Activated naive CD4-positive, alpha-beta T cell treated with Interleukin-2 at 50 U/mL for 16 hours (primary cell): ENCODE data around the gene LCE2B.
"Not testable (repeated sequence)": the region's sequence is repeated elsewhere in the genome, so short reads cannot be mapped to it uniquely, and the experiment has no call there.

ENCODE experiments used
- DNase-seq: peaks from one replicate; pipeline ENCODE4 v3.0.0-alpha.2; 2020

Gene LCE2B

GRCh38 chr1:152685823-152686222 is at the start of gene LCE2B:
TSS of gene LCE2B (plus strand) at chr1:152686123. CDS start at chr1:152686844, 721 bp downstream.
- not testable (repeated sequence) for DNase-seq

- DNase-seq, result no peak
Observed at GRCh38 chr1:152640351-152640750, 45.6 kb upstream of the LCE2B start.

GRCh38 chr1:152643945-152644344 is 42.0 kb upstream of the LCE2B start:
- no peak for DNase-seq

GRCh38 chr1:152645146-152645545 is 40.8 kb upstream of the LCE2B start:
- DNase-seq, result no peak

- DNase-seq, result no peak
Observed at GRCh38 chr1:152646656-152647055, 39.3 kb upstream of the LCE2B start.

GRCh38 chr1:152654110-152654509 is 31.8 kb upstream of the LCE2B start:
- DNase-seq, result peak; percentile 44

GRCh38 chr1:152656459-152656858 is 29.5 kb upstream of the LCE2B start:
- DNase-seq, result no peak

GRCh38 chr1:152657677-152658076 is 28.2 kb upstream of the LCE2B start:
- DNase-seq, result no peak

- DNase-seq, result no peak
Observed at GRCh38 chr1:152658649-152659048, 27.3 kb upstream of the LCE2B start.

- no peak for DNase-seq
Observed at GRCh38 chr1:152663098-152663497, 22.8 kb upstream of the LCE2B start, which contains the start of gene LCE2D. TSS of gene LCE2D (plus strand) at chr1:152663380. CDS start at chr1:152664106, 726 bp downstream.

GRCh38 chr1:152666171-152666570 is 19.8 kb upstream of the LCE2B start:
- DNase-seq, result not testable (repeated sequence)

- DNase-seq, result no peak
Observed at GRCh38 chr1:152667648-152668047, 18.3 kb upstream of the LCE2B start.

GRCh38 chr1:152673016-152673415 is 12.9 kb upstream of the LCE2B start:
- no peak for DNase-seq

- not testable (repeated sequence) for DNase-seq
Observed at GRCh38 chr1:152674983-152675382, 10.9 kb upstream of the LCE2B start, which contains the start of gene LCE2C. TSS of gene LCE2C (plus strand) at chr1:152675279. CDS start at chr1:152676016, 737 bp downstream.

GRCh38 chr1:152679459-152679858 is 6.5 kb upstream of the LCE2B start:
- DNase-seq, result no peak

- DNase-seq, result no peak
Observed at GRCh38 chr1:152681616-152682015, 4.3 kb upstream of the LCE2B start.

GRCh38 chr1:152683846-152684245 is 2.1 kb upstream of the LCE2B start:
- DNase-seq, result no peak

- DNase-seq, result no peak
Observed at GRCh38 chr1:152697701-152698600, 12.0 kb downstream of the LCE2B start, which contains the start of gene LCE2A. TSS of gene LCE2A (plus strand) at chr1:152698345. CDS start at chr1:152698902, 557 bp downstream.

- no peak for DNase-seq
Observed at GRCh38 chr1:152699746-152700145, 13.8 kb downstream of the LCE2B start.

- no peak for DNase-seq
Observed at GRCh38 chr1:152707860-152708259, 21.9 kb downstream of the LCE2B start, which contains the start of gene LCE4A. TSS of gene LCE4A (plus strand) at chr1:152708160. CDS start at chr1:152709076, 916 bp downstream.

- DNase-seq, result no peak
Observed at GRCh38 chr1:152718238-152718637, 32.3 kb downstream of the LCE2B start.

GRCh38 chr1:152725261-152725660 is 39.3 kb downstream of the LCE2B start:
- DNase-seq, result no peak

- DNase-seq, result no peak
Observed at GRCh38 chr1:152728986-152729385, 43.1 kb downstream of the LCE2B start.

- no peak for DNase-seq
Observed at GRCh38 chr1:152735648-152736047, 49.7 kb downstream of the LCE2B start.
